Dermis microvascular lymphatic vessel endothelial cell (primary cell): Measurements from ENCODE around the gene LPP. TPM values are rescaled to one million over a fixed set of nuclear protein-coding genes. Genes with fewer than 3 reads are reported as not detected.

ENCODE experiments used
- DNase-seq, 2 donors: peaks; one replicate each; pipeline versions ENCODE4 v3.0.0 to v3.0.0-alpha.2; 2010; ENCODE audit warnings: low read depth in 2 of 2
- total RNA-seq: library from RNA; depleted of rRNA; stranded (reverse); fragments of >200 nt; gene quantifications from 2 replicates; pipeline ENCODE4 v1.2.1, GENCODE V29; 2014

Gene LPP
- total RNA-seq, 1 donor from 2014 or later: 23.1 TPM

GRCh38 chr3:188135271-188135670, 18.7 kb upstream of the LPP start:
- no peak for DNase-seq

GRCh38 chr3:188137051-188137450, 16.9 kb upstream of the LPP start:
- DNase-seq: no peak

GRCh38 chr3:188139466-188139865, 14.5 kb upstream of the LPP start:
- no peak for DNase-seq

GRCh38 chr3:188146219-188146618, 7.7 kb upstream of the LPP start:
- DNase-seq: no peak

- no peak for DNase-seq
These were observed 6.2 kb upstream of the LPP start for GRCh38 chr3:188147782-188148181.

- no peak for DNase-seq
These were observed 5.6 kb upstream of the LPP start for GRCh38 chr3:188148318-188148717.

- DNase-seq: no peak
These were observed 4.4 kb upstream of the LPP start for GRCh38 chr3:188149587-188149986.

- DNase-seq: no peak
These were observed 3.0 kb upstream of the LPP start for GRCh38 chr3:188150982-188151381.

- DNase-seq: no peak
These were observed 2.5 kb upstream of the LPP start for GRCh38 chr3:188151438-188151837.

- DNase-seq: peak in 1 of 2 donors; percentile 5
These were observed 1.1 kb upstream of the LPP start for GRCh38 chr3:188152660-188153436.

GRCh38 chr3:188153437-188154013, 432 bp upstream of the LPP start:
- peak; percentile 87 to 92 for DNase-seq

- DNase-seq: no peak
These were observed 1.0 kb downstream of the LPP start for GRCh38 chr3:188154809-188155574.

- no peak for DNase-seq
These were observed 2.1 kb downstream of the LPP start for GRCh38 chr3:188156056-188156455.

- no peak for DNase-seq
These were observed 3.5 kb downstream of the LPP start for GRCh38 chr3:188157407-188157806.

GRCh38 chr3:188157971-188158370, 4.0 kb downstream of the LPP start:
- no peak for DNase-seq

GRCh38 chr3:188158731-188159310, 4.9 kb downstream of the LPP start:
- DNase-seq: no peak

- no peak for DNase-seq
These were observed 6.8 kb downstream of the LPP start for GRCh38 chr3:188160751-188161150.

GRCh38 chr3:188164248-188164687, 10.3 kb downstream of the LPP start:
- DNase-seq: peak; percentile 19 to 38

- DNase-seq: no peak
These were observed 11.6 kb downstream of the LPP start for GRCh38 chr3:188165596-188165995.

GRCh38 chr3:188166441-188166840, 12.5 kb downstream of the LPP start:
- no peak for DNase-seq

GRCh38 chr3:188168186-188168585, 14.2 kb downstream of the LPP start:
- DNase-seq: no peak

- DNase-seq: no peak
These were observed 14.7 kb downstream of the LPP start for GRCh38 chr3:188168648-188169047.
